ENCODE data around the gene PCIF1. TPM values are rescaled to one million over a fixed set of nuclear protein-coding genes. Genes with fewer than 3 reads are reported as not detected.

Gene PCIF1
- total RNA-seq = 10 to 100 TPM; 27.8 to 29.5 TPM

GRCh38 chr20:45934586-45935415 lies at the start of gene PCIF1:
TSS of gene PCIF1 (plus strand) at chr20:45934683. CDS start at chr20:45939000, 4,317 bp downstream.
- H3K9me3 Mint-ChIP-seq = no peaks in the 10 kb centered on the region
- no peaks in the 10 kb centered on the region for H3K27me3 Mint-ChIP-seq
- H3K27ac Mint-ChIP-seq = peak within 1 kb of the TSS; percentile 96
- ChIA-PET CTCF (interaction anchor here (1.0 to 9.3 kb wide), 10 partner anchors 9 to 136 kb away, joined by 3 to 74 read pairs (median 4); no protein-coding TSS in a partner anchor), POLR2A (interaction anchor here (0.9 to 8.9 kb wide), 19 partner anchors 9 to 472 kb away, joined by 3 to 119 read pairs (median 11); partner anchors contain the start of genes CTSA, ELMO2, NEURL2 and PLTP)
- peaks cover 18% of the 10 kb centered on the region for H3K36me3 Mint-ChIP-seq (ENCODE audit: low read depth)
- peak within 1 kb of the TSS; percentile 95 for H3K4me3 Mint-ChIP-seq
- H3K4me1 Mint-ChIP-seq (ENCODE audit: low read depth) = peaks cover 25% of the 10 kb centered on the region
- ATAC-seq (peak; percentile 84), DNase-seq (peak; percentile 99)
- TF ChIP-seq, protein P1, sequence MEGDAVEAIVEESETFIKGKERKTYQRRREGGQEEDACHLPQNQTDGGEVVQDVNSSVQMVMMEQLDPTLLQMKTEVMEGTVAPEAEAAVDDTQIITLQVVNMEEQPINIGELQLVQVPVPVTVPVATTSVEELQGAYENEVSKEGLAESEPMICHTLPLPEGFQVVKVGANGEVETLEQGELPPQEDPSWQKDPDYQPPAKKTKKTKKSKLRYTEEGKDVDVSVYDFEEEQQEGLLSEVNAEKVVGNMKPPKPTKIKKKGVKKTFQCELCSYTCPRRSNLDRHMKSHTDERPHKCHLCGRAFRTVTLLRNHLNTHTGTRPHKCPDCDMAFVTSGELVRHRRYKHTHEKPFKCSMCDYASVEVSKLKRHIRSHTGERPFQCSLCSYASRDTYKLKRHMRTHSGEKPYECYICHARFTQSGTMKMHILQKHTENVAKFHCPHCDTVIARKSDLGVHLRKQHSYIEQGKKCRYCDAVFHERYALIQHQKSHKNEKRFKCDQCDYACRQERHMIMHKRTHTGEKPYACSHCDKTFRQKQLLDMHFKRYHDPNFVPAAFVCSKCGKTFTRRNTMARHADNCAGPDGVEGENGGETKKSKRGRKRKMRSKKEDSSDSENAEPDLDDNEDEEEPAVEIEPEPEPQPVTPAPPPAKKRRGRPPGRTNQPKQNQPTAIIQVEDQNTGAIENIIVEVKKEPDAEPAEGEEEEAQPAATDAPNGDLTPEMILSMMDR (IDR thresholded peaks at IDR 0.05) = no peak
- intact Hi-C loops (cut with micrococcal nuclease) = loop anchor here (2.0 to 10.0 kb wide), 2 partner anchors 50 to 110 kb away; partner anchors contain the start of gene TNNC2

DNA sequence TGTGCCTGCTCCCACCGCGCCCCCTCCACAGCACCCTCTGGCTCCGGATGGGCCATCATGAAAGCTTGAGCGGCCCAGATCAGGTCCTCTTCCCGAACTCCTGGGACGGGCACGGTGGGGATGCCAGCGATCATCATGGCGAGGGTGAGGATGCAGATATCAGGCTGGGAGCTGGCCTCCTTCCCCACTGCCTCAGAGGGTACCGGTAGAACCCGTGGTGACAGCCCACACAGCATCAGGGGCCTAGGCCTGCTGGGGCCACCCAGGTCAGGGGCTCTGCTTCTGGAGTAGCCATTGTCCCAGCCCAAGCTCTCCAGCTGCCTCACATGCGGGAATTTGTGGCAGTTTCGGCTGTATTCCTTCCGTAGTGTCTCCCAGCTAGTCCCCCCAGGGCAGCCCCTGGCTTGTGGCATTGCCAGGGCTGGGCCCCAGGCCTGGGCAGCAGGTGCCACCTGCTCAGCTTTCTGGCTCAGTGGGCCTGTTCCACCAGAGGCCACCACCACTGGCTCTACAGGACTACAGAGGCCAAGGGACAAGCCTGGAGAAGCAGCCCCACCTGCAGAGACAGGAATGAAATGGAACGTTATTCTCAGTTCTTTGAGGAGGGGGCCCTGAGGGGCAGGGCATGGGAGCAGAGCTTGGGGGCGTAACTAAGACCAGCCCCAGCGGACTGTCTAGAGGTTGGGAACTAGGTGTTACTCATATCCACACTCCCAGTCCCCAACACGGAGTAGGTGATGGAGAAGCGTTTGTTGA lies 47.7 kb upstream of the PCIF1 start:
- ChIA-PET CTCF (interaction anchor here (3.4 kb wide), 1 partner anchor 83 kb away, joined by 11 read pairs; no protein-coding TSS in a partner anchor), POLR2A (interaction anchor here (1.6 kb wide), 1 partner anchor 48 kb away, joined by 7 read pairs; the partner anchor contains the start of gene PCIF1)
- intact Hi-C loops (cut with micrococcal nuclease) = no loop called here
- TF ChIP-seq, protein P1 (IDR thresholded peaks at IDR 0.05) = no peak
- peaks cover 22% of the 10 kb centered on the region for H3K36me3 Mint-ChIP-seq (ENCODE audit: low read depth)
- ATAC-seq (no peak), DNase-seq (no peak)
- H3K27me3 Mint-ChIP-seq = no peaks in the 10 kb centered on the region
- peaks cover 44% of the 10 kb centered on the region for H3K4me1 Mint-ChIP-seq (ENCODE audit: low read depth)
- no peaks in the 10 kb centered on the region for H3K9me3 Mint-ChIP-seq
- H3K27ac Mint-ChIP-seq = no peak overlapping the region
- no peak overlapping the region for H3K4me3 Mint-ChIP-seq

- H3K27me3 Mint-ChIP-seq = no peaks in the 10 kb centered on the region
- ATAC-seq (no peak), DNase-seq (no peak)
- no peak within 1 kb of the TSS for H3K4me3 Mint-ChIP-seq
- TF ChIP-seq, protein P1 (IDR thresholded peaks at IDR 0.05) = no peak
- ChIA-PET POLR2A (interaction anchor here (0.6 to 1.6 kb wide), 2 partner anchors 47 to 142 kb away, joined by 3 to 7 read pairs; partner anchors contain the start of genes PCIF1 and SLC12A5), CTCF (no interaction called here)
- H3K27ac Mint-ChIP-seq = no peak within 1 kb of the TSS
- intact Hi-C loops (cut with micrococcal nuclease) = no loop called here
- peaks cover 45% of the 10 kb centered on the region for H3K4me1 Mint-ChIP-seq (ENCODE audit: low read depth)
- H3K9me3 Mint-ChIP-seq = no peaks in the 10 kb centered on the region
- H3K36me3 Mint-ChIP-seq (ENCODE audit: low read depth) = peaks cover 22% of the 10 kb centered on the region
These were observed 47.2 kb upstream of the PCIF1 start, which contains the start of gene SPATA25 for GRCh38 chr20:45887346-45887715. TSS of gene SPATA25 (minus strand) at chr20:45887622. CDS start at chr20:45887590, 32 bp downstream.

DNA sequence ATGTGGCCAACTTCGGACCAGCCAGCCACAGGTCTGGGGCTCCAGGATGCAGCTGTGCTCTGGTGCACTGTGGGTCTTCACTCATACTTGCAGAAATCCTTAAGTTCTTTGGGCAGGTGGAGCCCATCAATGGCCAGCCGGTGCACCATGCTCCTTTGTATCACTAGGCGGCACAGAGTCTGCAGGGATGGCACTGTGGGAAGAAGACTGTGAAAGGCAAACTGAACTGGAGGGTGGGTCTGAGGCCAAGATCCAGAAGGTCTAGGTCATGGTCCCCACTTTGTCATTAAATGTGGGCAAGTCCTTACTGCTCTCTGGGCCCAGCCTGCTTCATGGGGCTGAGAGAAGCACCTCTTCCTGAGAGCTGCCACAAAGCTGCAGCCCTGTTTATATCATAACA lies 45.8 kb upstream of the PCIF1 start:
- Mint-ChIP-seq H3K4me1 (ENCODE audit: low read depth) (peaks cover 42% of the 10 kb centered on the region), H3K36me3 (ENCODE audit: low read depth) (peaks cover 12% of the 10 kb centered on the region), H3K27ac (no peak overlapping the region), H3K4me3 (no peak overlapping the region), H3K9me3 (no peaks in the 10 kb centered on the region), H3K27me3 (no peaks in the 10 kb centered on the region)
- intact Hi-C loops (cut with micrococcal nuclease) = no loop called here
- TF ChIP-seq, protein P1 (IDR thresholded peaks at IDR 0.05) = no peak
- CTCF ChIA-PET = interaction anchor here (1.6 kb wide), 1 partner anchor 64 kb away, joined by 7 read pairs; no protein-coding TSS in a partner anchor
- POLR2A ChIA-PET = interaction anchor here (1.0 to 7.8 kb wide), 6 partner anchors 7 to 83 kb away, joined by 3 to 59 read pairs (median 21); partner anchors contain the start of genes ACOT8, PCIF1, ZNF335 and ZSWIM1
- DNase-seq (no peak), ATAC-seq (no peak)

Data from activated CD8-positive, alpha-beta T cell treated with anti-CD3 and anti-CD28 coated beads for 36 hours (primary cell).